Stimulated activated naive CD4-positive, alpha-beta T cell treated with Interleukin-2 at 50 U/mL for 16 hours (primary cell): ENCODE measurements around the gene DDX17.

Experiments
- DNase-seq: peaks from one replicate; lab custom pipeline; 2025; lab: John Stamatoyannopoulos, UW

The DDX17 gene

DNA sequence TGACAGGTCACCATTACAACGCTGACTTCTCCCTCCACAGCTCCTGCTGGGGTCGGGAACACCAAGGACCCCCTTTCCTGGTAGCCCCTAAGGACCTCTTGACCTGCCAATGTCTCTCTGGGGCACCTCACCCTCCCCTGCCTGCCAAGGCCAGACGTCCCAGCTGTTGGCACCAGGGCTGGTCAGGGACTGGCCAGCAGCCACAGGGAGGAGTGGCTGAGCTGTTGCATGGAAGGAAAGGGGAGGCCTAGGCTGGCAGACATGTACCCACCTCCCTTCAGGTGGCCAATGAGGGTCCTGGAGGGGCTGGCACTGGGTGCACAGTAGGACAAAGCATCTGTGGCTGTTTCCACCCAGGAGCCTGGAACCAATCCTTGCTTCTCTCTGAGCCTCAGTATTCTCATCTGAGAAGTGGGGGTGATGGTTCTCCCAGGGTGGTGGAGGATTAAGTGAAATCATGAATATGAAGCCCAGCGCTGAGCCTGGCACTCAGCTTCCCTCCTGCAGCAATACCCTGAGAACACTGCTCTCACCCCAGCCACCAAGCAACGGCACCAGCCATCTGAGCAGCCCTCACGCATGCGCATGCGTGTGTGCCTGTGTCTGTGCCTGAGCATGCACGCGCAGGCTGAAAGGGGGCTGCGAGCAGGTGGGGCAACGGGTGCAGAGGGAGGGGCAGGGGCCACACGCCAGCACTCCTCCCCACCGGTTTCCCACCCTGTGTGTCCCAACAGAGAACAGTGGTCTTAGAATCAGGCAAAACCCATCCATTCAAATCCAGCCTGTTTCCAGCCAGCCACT is 57.0 kb downstream of the DDX17 start:
- no peak for DNase-seq

DNA sequence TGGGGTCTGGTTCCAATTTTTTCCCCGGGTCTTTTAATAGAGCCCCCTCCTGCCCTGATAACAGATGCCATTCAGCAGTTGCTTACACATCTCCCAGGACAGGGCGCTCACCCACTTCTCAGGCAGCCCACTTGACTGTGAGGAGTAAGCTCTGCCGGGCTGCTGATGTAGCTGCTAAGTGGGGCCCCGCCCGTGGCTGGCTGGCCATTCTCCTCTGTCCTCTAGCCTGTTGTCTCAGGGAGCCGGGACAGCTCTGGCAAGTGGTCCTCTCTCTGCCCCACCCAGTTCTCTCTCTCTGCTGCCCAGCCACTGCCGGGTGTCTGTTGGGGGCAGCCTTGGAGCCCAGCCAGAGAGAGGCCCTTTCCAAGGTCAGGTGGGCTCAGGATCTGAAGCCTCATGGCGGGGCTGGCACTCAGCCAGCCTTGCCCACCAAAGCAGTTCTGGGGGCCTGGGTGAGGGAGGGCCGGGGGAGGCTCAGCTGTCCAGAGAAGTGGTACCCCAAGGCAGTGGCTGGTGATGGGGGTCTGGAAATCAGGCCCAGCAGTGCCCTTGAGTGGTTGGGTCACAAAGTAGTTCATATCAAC is 60.0 kb downstream of the DDX17 start:
- DNase-seq = no peak

DNA sequence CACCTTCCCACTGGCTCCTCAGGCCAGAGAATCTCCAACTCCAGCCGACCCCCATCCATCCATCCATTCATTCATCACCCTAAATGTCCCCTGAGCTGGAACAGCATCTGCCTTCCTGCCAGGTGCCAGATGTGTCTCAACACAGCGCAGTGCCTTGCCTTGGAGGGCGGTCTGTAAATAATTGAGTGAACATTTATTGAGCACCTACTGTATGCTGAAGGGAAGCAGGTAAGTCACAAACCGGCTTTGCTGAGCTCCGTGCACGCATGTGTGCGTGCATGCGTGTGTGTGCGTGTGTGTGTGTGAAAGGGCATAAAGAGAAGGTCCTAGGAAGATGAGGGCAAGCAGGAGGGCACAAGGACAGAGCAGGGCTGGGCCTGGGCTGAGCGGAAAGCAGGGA is 61.3 kb downstream of the DDX17 start:
- DNase-seq = no peak

DNA sequence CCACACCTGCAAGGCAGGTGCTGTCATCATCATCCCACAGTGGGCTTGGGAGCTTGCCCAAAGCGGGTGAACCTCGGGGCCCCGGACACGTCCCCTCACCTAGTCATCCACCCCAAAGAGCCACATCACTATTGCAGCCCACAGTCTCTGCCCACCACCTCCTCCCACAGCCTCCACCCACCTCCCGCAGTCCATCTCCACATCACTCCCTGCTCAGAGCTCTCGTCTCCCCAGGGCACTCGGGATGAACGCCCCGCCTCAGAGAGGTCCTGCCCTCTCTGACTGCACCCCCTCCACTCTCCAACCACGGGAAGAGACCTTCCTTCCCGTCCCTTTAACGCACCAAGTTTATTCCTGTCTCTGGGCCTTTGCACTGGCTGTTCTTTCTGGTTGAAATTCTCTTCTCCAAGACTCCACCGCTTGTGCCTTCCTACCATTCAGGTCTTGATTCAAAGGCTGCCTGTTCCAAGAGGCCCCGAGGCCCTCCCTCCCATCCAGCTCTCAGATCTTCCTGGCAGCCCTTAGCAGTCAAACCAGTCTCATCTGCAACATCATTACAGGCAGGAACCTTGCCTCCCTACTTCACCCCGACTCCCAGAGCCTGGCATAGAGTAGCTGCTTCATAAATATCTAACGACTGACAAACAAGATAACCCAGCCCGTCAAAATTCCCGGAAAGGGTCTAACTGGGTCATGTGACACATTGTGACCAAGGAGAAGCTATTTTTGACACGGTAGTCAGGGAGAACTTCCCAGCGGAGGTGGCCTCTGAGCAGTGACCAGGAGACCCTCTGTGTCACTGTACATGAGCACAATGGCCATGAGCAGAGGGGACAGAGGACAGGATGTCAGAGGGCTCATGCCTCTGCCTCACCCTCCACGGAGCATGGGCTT is 62.2 kb downstream of the DDX17 start:
- no peak for DNase-seq

DNA sequence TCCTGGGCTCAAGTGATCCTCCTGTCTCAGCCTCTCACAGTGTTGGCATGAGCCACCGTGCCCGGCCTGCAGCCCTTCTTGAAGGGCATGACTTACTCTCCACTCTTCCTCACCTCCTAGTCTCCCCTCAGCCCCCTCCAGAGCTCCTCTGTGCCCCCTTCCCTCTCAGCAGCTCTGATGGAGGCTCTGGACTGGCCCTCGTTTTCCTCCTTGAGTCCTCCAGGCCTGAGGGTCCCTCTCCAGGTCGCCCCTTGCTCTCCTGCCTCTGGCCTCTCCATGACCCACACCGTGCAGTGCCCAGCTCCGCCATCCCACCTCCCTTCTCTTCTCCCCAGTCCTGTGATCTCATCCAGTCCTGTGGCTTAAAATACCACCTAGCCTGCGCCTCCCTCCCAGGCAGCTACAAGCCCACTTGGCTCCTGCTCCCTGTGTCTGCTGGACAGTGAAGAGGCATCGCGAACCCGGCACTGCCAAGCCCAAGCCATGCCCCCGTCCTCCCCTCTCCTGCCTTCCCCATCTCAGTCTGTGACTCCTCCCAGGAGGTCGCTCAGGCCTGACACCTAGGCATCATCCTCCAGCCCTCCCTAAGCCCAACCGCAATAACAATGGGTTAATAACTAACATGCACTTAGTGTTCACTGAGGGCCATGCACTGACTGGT is 63.0 kb downstream of the DDX17 start:
- DNase-seq = no peak

DNA sequence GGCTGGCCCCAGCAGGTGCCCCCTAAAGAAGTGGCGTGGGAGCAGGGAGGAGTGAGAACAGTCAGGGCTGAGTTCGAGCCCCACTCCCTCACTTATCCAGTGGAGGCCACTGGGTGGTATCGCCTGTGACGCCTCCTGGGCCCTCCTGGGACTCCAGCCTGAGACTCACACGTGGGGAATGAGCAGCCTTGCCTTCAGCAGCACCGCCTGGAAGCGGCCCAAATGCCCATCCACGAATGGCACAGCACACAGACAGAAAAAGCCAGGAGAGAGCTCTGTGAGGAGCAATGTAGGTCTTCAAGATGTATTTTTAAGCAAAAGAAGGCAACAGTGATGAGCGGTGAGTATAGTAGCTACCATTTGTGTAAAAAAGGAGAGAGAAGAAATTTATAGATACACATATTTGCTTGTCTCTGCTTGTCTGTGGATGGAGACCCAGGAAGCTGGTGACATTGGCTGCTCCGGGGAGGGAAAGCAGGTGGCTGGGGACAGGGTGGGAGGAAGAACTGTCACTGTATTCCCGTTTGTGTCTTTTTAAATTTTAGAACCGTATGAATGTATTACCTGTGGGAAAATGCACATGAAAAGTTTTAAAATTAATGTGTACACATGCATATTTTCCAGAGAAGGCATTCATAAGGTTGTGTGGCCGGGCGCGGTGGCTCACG is 64.4 kb downstream of the DDX17 start:
- DNase-seq = no peak

DNA sequence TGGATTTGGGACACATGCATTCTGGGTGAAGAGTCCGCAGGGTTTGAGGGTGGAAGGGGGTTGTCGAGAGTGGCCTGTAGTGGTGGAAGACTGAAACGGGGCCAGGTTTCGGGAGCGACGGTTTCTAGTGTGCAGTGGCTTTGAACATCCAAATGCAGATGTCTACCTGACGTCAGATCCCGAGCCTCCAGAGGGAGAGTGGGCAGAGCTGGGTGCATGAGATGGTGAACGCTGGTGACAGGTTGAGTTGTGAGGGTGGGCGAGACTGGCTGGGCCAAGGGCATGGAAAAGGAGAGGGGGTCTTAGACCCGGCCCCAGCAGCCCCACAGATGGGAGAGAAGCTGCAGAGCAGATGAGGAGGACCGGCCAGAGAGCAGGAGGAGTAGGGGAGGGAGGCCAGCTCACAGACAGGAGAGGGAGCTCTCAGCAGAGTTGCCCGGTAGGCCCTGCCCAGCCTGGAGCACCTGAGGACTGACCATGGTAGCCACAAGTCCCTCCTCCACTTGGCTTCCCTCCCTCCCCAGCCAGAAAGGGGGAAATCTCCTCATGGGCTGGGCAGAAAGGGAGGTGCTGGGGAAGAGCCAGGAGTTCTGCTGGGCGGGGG is 65.3 kb downstream of the DDX17 start:
- DNase-seq = no peak

DNA sequence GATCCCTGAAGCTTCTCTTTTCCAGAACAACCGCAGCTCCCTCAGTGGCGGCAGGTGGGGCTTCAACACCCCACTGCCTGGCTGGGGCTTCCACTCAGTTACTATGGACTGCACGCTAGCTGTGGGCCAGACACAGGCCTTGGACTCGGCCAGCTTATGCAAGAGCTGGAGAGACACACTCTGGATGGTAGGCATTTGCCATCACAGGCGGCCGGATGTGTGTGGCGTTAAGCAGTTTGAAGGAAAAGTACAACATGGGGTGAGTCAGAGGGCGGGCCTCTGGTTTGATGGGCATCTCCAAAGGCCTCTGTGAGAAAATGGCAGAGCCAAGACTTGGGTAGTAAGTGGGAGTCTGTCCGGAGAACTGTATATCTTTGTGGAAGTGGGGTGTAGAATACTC is 68.7 kb downstream of the DDX17 start:
- no peak for DNase-seq

DNA sequence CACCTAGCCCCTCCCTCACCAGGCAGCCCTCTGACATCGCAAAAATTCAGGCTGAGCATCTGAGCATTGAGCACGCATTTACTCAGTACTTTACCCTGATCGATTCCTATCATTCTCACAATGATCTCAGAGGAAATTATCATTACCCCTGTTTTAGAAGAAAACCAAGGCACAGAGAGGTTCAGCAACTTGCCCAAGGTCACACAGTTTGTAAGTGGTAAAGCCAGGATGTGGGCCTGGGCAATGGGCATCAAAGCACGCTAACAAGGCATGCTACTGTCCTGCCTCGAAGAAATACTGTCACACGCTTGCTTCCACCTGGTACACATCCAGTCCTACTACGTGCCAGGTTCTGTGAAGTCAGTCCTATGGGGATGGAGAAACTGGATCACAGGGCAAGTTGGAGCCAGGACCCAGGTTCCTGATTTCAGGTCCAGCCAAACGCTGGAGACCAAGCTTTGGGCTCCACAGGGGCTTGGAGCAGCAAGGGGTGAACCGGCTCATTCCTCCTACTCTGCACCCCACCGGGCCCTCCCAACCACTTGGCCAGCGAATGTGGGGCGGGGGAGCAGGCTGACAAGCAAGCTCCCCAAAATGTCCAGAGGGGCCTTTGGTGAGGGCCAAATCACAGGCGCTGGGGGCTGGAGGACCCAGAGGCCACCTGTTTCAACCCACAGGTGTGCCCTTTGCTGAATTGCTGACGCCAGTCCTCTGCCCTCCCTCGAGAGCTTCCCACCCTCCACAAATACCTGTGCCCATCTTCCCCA is 69.3 kb downstream of the DDX17 start:
- DNase-seq = no peak

DNA sequence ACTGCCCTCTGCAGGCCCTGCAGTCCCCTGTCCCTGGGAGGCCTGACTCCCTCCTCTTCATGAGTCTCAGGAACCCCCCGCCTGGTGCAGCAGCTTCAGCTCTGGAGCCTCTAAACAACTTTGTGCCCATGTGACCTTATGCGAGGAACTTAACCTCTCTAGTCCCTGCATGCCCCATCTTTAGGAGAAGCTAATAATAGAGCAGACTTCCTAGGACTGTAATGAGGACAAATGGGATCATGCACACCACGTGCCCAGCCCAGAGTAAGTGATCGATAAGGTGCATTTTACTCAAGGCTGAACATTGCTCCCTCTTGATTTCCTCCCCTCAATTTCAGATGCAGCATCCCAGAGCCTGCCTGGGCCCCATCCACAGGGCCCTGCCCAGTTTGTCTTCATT is 70.1 kb downstream of the DDX17 start:
- DNase-seq = no peak

DNA sequence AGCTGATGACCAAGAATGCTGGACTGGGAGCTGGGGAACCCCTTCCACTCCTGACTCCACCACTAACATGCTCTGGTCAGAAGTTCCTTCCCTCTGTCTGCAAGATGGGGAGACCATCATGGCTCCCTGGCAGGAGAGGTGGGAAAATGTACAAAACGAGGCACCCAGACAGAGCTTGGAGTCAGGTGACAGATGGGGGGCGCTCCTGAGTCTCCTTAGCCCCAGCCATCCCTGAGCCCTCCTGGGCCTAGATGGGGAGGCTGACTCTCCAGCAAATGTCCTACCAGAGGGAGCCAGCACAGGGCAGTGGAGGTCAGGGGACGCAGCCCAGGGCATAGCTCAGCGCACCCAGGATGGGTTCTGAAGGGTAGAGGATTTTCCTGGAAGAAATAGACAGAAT is 71.1 kb downstream of the DDX17 start:
- no peak for DNase-seq

DNA sequence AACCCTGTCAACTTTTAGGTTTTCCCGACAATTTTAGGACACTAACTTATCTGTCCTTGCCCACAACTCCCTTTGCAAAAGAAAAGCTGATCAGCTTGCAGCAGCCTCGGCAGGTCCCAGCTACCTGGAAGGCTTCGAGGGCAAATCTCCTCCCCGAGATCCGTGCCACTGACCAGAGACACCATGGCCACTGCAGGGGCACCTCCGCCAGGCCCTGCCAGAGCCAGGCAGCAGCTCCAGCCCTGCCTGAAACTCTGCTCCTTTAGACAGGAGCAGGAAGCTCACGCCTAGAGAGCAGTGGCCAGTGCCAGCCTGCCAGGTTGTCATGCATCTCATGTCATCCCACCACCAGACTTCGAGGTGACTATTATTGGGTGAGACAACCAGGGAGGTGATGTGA is 72.2 kb downstream of the DDX17 start:
- DNase-seq = no peak
